ENCODE data around the gene GPRIN2. TPM values are rescaled to one million over a fixed set of nuclear protein-coding genes. Genes with fewer than 3 reads are reported as not detected.

GPRIN2 gene
- total RNA-seq, 1 experiment from 2014 or later: not detected

DNA sequence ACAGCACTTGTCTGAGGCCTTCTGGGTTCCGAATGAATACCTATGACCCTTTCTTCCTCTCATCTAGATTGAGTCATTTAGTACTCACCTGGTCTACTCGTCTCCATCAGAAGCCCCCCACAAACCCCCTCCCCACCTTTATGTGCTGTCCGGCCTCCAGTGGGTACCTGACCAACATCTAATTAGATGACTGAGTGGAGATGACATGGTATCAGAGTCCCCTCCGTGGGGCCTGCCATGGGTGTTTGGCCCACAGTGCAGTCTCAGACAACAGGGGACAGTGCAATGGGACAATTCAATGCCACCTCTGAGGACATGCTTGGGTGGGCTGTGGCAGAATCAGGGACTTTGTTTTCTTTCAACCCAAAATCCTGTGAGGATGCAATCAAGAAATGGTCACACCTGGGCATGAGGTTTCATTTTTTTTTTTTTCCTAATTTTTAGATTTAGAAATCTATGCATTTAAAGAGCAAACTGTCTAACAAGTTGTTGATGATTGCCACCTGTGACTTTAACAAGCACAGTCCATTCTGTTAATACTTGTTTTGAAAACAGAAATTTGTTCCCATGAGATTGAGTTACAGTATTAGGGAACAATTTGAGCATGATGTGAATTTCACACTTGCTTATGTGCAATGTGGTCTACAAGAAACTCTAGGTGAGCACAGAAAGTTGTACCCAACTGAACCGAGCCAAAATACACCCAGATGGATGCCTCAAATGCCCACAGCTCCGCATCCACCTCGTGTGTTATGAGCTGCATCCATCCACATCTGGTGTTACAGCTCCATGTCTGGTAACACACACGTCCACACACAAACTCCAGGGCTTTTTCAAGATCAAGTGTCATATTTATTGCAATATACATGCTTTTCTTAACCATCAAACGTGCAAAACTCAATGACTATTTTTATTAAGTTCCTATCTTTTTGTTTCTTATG, 27.5 kb downstream of the GPRIN2 start:
- no peak overlapping the region for H3K27ac ChIP-seq (ENCODE audit: low read depth, low read length, poor library complexity, severe bottlenecking)
- CTCF ChIA-PET: no interaction called here

DNA sequence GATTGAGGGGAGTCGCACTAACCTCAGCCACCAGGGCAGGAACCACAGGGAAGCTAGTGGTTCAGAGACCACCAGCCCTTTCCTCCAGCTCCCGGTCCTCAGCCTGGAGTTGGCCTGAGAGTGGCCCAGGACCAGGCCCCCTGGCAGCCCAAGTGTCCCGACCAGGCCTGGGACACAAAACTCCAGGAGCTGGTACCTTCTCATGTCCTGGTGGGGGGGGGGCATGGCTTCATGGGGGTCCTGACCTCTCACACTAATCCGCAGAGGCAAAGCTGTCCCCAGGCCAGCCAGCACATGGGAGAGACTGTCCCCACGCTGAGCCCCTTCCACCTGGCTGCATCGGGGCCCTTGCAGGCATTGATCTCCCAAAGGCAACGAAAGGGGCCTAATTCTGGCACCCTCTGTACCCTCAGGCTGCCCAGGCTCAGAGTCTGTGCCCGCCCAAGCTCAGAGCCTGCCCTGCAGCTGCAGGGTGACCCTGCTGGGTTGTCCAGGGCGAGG, 28.2 kb downstream of the GPRIN2 start:
- CTCF ChIA-PET: no interaction called here
- Histone ChIP-seq H3K9me3 (ENCODE audit: low read depth, low read length, poor library complexity, severe bottlenecking) (no peaks in the 10 kb centered on the region), H3K27me3 (replicated peaks; ENCODE audit: insufficient read depth, low read depth, low read length, poor library complexity) (no peaks in the 10 kb centered on the region), H3K27ac (ENCODE audit: low read depth, low read length, poor library complexity, severe bottlenecking) (no peak overlapping the region), H3K4me1 (ENCODE audit: insufficient read depth, low read length, poor library complexity, severe bottlenecking) (peaks cover 14% of the 10 kb centered on the region), H3K36me3 (ENCODE audit: insufficient read depth, low read length, poor library complexity, severe bottlenecking) (no peaks in the 10 kb centered on the region), H3K4me3 (ENCODE audit: low read depth, low read length, poor library complexity, severe bottlenecking) (no peak overlapping the region)
- BruUV-seq (replicated peaks): no TSS peak
- intact Hi-C loops (cut with micrococcal nuclease; ENCODE audit: unreplicated experiment): no loop called here
- POLR2A ChIA-PET (ENCODE audit: low non-redundant PET): no interaction called here
- DNase-seq (ENCODE audit: low spot score): no peak
- TF ChIP-seq EZH2 (IDR thresholded peaks at IDR 0.05; ENCODE audit: borderline replicate concordance, low read depth, low read length, poor library complexity, severe bottlenecking): no peak
- TF ChIP-seq, protein P1, sequence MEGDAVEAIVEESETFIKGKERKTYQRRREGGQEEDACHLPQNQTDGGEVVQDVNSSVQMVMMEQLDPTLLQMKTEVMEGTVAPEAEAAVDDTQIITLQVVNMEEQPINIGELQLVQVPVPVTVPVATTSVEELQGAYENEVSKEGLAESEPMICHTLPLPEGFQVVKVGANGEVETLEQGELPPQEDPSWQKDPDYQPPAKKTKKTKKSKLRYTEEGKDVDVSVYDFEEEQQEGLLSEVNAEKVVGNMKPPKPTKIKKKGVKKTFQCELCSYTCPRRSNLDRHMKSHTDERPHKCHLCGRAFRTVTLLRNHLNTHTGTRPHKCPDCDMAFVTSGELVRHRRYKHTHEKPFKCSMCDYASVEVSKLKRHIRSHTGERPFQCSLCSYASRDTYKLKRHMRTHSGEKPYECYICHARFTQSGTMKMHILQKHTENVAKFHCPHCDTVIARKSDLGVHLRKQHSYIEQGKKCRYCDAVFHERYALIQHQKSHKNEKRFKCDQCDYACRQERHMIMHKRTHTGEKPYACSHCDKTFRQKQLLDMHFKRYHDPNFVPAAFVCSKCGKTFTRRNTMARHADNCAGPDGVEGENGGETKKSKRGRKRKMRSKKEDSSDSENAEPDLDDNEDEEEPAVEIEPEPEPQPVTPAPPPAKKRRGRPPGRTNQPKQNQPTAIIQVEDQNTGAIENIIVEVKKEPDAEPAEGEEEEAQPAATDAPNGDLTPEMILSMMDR (conservative IDR thresholded peaks at IDR 0.05; ENCODE audit: low read depth, low read length): no peak

More for the DNA sequence above, 27.5 kb downstream of the GPRIN2 start:
- no peak for DNase-seq (ENCODE audit: low spot score)
- intact Hi-C loops (cut with micrococcal nuclease; ENCODE audit: unreplicated experiment): no loop called here
- POLR2A ChIA-PET (ENCODE audit: low non-redundant PET): no interaction called here
- BruUV-seq (replicated peaks): no TSS peak
- Histone ChIP-seq H3K27me3 (replicated peaks; ENCODE audit: insufficient read depth, low read depth, low read length, poor library complexity) (no peaks in the 10 kb centered on the region), H3K9me3 (ENCODE audit: low read depth, low read length, poor library complexity, severe bottlenecking) (no peaks in the 10 kb centered on the region), H3K4me1 (ENCODE audit: insufficient read depth, low read length, poor library complexity, severe bottlenecking) (peaks cover 11% of the 10 kb centered on the region), H3K4me3 (ENCODE audit: low read depth, low read length, poor library complexity, severe bottlenecking) (no peak overlapping the region), H3K36me3 (ENCODE audit: insufficient read depth, low read length, poor library complexity, severe bottlenecking) (no peaks in the 10 kb centered on the region)
- TF ChIP-seq EZH2 (IDR thresholded peaks at IDR 0.05; ENCODE audit: borderline replicate concordance, low read depth, low read length, poor library complexity, severe bottlenecking): no peak
- TF ChIP-seq, protein P1 (conservative IDR thresholded peaks at IDR 0.05; ENCODE audit: low read depth, low read length): no peak

- intact Hi-C loops (cut with micrococcal nuclease; ENCODE audit: unreplicated experiment): no loop called here
- BruUV-seq (replicated peaks): no TSS peak
- Histone ChIP-seq H3K9me3 (ENCODE audit: low read depth, low read length, poor library complexity, severe bottlenecking) (no peaks in the 10 kb centered on the region), H3K4me3 (ENCODE audit: low read depth, low read length, poor library complexity, severe bottlenecking) (no peak overlapping the region), H3K4me1 (ENCODE audit: insufficient read depth, low read length, poor library complexity, severe bottlenecking) (peaks cover 14% of the 10 kb centered on the region), H3K27ac (ENCODE audit: low read depth, low read length, poor library complexity, severe bottlenecking) (no peak overlapping the region), H3K36me3 (ENCODE audit: insufficient read depth, low read length, poor library complexity, severe bottlenecking) (no peaks in the 10 kb centered on the region), H3K27me3 (replicated peaks; ENCODE audit: insufficient read depth, low read depth, low read length, poor library complexity) (no peaks in the 10 kb centered on the region)
- TF ChIP-seq, protein P1 (conservative IDR thresholded peaks at IDR 0.05; ENCODE audit: low read depth, low read length): no peak
- no peak for TF ChIP-seq EZH2 (IDR thresholded peaks at IDR 0.05; ENCODE audit: borderline replicate concordance, low read depth, low read length, poor library complexity, severe bottlenecking)
- CTCF ChIA-PET: no interaction called here
- POLR2A ChIA-PET (ENCODE audit: low non-redundant PET): interaction anchor here (0.5 kb wide), 1 partner anchor 1167 kb away, joined by 7 read pairs; no protein-coding TSS in a partner anchor
- DNase-seq (ENCODE audit: low spot score): no peak
Observed at GRCh38 chr10:46527241-46527811, 29.1 kb downstream of the GPRIN2 start.
